HEK293T (cell line): ENCODE results near the gene GRM7.

Experiments
- CTCF ChIA-PET: fragments of 350-600 bp; formaldehyde crosslinking; extraction: SDS; loops from one replicate; lab custom pipeline; 2021; ENCODE audit warnings: antibody characterized with exemption, inconsistent platforms; lab: Yijun Ruan, JAX
- POLR2A ChIA-PET: fragments of 350-600 bp; formaldehyde crosslinking; extraction: SDS; loops from one replicate; lab custom pipeline; 2020; ENCODE audit warnings: antibody characterized with exemption, inconsistent platforms; lab: Yijun Ruan, JAX
- DNase-seq: peaks from one replicate; pipeline ENCODE4 v3.0.0; 2012; ENCODE audit warnings: mixed read lengths; ENCODE audit errors: extremely low spot score
- ARNT ChIP-seq: fragments of 450-650 bp; IDR thresholded peaks from 2 replicates; pipeline ENCODE4 v1.6.1; 2017; ENCODE audit warnings: mild to moderate bottlenecking
- BHLHE40 ChIP-seq: fragments of 450-650 bp; IDR thresholded peaks from 2 replicates; pipeline ENCODE4 v1.6.1; 2016; ENCODE audit warnings: mild to moderate bottlenecking, moderate library complexity, borderline replicate concordance
- CTBP1 ChIP-seq: fragments of 450-650 bp; IDR thresholded peaks from 2 replicates; pipeline ENCODE4 v1.6.1; 2016; ENCODE audit warnings: borderline replicate concordance
- ELF4 ChIP-seq: fragments of 450-650 bp; IDR thresholded peaks from 2 replicates; pipeline ENCODE4 v1.6.1; 2017; ENCODE audit warnings: antibody characterized with exemption
- FOXA1 ChIP-seq: fragments of 450-650 bp; IDR thresholded peaks from 2 replicates; pipeline ENCODE4 v1.6.1; 2016; ENCODE audit warnings: mild to moderate bottlenecking
- FOXK2 ChIP-seq: fragments of 450-650 bp; IDR thresholded peaks from 2 replicates; pipeline ENCODE4 v1.6.1; 2016; ENCODE audit warnings: mild to moderate bottlenecking
- FOXM1 ChIP-seq: fragments of 450-650 bp; IDR thresholded peaks from 2 replicates; pipeline ENCODE4 v1.6.1; 2017; ENCODE audit warnings: mild to moderate bottlenecking, borderline replicate concordance
- HDGF ChIP-seq: fragments of 450-650 bp; IDR thresholded peaks from 2 replicates; pipeline ENCODE4 v1.6.1; 2017; ENCODE audit warnings: antibody characterized with exemption, borderline replicate concordance
- L3MBTL2 ChIP-seq: fragments of 450-650 bp; conservative IDR thresholded peaks from 2 replicates; pipeline ENCODE4 v1.6.1; 2016; ENCODE audit warnings: mild to moderate bottlenecking
- LEF1 ChIP-seq: fragments of 450-650 bp; IDR thresholded peaks from 2 replicates; pipeline ENCODE4 v1.6.1; 2017; ENCODE audit warnings: mild to moderate bottlenecking, borderline replicate concordance
- NFRKB ChIP-seq: fragments of 450-650 bp; IDR thresholded peaks from 2 replicates; pipeline ENCODE4 v1.6.1; 2016; ENCODE audit warnings: mild to moderate bottlenecking, moderate library complexity
- SP1 ChIP-seq: fragments of 450-650 bp; IDR thresholded peaks from 2 replicates; pipeline ENCODE4 v1.6.1; 2017
- SUZ12 ChIP-seq: fragments of 450-650 bp; IDR thresholded peaks from 2 replicates; pipeline ENCODE4 v1.6.1; 2016; ENCODE audit warnings: mild to moderate bottlenecking
- TARDBP ChIP-seq: fragments of 450-650 bp; IDR thresholded peaks from 2 replicates; pipeline ENCODE4 v1.6.1; 2016
- ZNF384 ChIP-seq: fragments of 450-650 bp; IDR thresholded peaks from 2 replicates; pipeline ENCODE4 v1.6.1; 2016
- TF ChIP-seq, protein P1 (sequence below): fragments of 450-650 bp; IDR thresholded peaks from 2 replicates; pipeline ENCODE4 v1.6.1; 2016

GRM7 gene

DNA sequence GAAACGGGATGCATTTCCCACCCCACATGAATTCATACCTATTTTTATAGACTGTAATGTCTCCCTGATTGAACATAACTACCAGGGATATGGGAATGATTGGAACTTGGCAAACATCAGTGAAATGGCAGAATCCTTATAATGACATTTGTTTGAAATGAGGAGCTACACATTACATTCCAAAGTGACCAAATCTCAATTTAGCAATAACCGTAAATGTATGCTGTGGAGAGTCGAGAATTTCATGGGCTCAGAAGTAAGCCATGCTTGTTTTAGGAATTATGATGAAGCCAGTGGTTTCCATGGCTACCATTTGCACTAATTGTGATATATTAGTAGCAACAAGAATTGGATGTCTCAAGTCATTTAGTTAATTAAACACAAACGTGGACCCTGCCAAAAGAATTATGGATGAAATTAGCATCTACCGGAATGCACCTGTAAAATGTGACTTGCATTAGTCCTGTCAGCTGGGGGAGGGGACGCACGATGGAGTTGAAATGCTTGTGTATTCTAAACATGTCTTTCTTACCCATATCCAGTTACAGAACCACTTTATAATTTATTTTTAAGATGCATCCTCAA lies 760.2 kb downstream of the GRM7 start:
- DNase-seq = no peak
- ChIA-PET CTCF (no interaction called here), POLR2A (no interaction called here)
- no peak for TF ChIP-seq TARDBP
- TF ChIP-seq NFRKB = no peak
- no peak for TF ChIP-seq FOXA1
- no peak for TF ChIP-seq CTBP1
- TF ChIP-seq SP1 = no peak
- no peak for TF ChIP-seq HDGF
- TF ChIP-seq ZNF384 = no peak
- no peak for TF ChIP-seq LEF1

DNA sequence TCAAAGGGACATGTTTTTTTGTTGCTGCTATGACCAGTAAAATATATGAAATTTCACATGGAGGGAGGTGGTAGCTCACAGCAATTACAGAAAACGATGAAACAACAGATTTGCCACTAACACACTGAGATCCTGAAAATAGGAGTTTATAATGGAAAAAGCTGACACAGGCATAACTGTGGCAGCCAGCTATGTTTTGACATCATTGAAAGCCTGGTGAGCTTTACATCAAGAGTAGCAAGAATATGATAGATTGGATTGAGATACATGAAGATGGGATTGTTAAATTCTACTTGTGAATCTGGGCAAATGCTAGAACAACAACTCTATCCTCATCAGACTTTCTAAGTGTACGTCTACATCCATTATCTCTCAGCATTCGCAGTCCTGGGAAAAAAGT lies 760.7 kb downstream of the GRM7 start:
- POLR2A ChIA-PET = no interaction called here
- CTCF ChIA-PET = no interaction called here
- TF ChIP-seq TARDBP (no peak), CTBP1 (no peak), ZNF384 (no peak), SP1 (no peak), FOXA1 (no peak), FOXM1 (no peak), FOXK2 (no peak), LEF1 (no peak), ELF4 (no peak), BHLHE40 (no peak), NFRKB (no peak), HDGF (no peak), ARNT (no peak), SUZ12 (no peak), L3MBTL2 (no peak)
- TF ChIP-seq, protein P1, sequence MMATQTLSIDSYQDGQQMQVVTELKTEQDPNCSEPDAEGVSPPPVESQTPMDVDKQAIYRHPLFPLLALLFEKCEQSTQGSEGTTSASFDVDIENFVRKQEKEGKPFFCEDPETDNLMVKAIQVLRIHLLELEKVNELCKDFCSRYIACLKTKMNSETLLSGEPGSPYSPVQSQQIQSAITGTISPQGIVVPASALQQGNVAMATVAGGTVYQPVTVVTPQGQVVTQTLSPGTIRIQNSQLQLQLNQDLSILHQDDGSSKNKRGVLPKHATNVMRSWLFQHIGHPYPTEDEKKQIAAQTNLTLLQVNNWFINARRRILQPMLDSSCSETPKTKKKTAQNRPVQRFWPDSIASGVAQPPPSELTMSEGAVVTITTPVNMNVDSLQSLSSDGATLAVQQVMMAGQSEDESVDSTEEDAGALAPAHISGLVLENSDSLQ = no peak
- DNase-seq = no peak

DNA sequence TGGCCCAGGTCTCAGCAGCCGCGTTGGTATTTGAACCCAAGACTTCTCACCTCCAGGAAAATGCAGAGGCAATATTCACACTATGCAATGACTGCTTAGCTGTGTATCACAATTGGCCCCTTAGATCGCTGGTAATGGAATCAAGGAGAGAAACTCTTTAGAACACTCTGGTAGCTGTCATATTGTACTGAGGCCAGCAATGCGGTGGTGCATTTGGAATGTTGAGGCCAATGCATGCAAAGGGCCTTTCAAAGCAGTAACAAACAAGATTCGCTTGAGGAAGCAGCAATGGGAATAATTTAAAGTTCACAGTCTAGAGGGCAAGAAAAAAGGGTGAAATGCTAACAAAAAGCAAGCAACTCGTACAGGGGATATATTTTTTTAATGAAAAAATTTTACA lies 764.1 kb downstream of the GRM7 start:
- ChIA-PET POLR2A (no interaction called here), CTCF (no interaction called here)
- TF ChIP-seq, protein P1 = no peak
- TF ChIP-seq SUZ12 (no peak), TARDBP (no peak), SP1 (no peak), FOXM1 (no peak), BHLHE40 (no peak), L3MBTL2 (no peak), ARNT (no peak), NFRKB (no peak), ELF4 (no peak), LEF1 (no peak), FOXA1 (no peak)
- no peak for DNase-seq

DNA sequence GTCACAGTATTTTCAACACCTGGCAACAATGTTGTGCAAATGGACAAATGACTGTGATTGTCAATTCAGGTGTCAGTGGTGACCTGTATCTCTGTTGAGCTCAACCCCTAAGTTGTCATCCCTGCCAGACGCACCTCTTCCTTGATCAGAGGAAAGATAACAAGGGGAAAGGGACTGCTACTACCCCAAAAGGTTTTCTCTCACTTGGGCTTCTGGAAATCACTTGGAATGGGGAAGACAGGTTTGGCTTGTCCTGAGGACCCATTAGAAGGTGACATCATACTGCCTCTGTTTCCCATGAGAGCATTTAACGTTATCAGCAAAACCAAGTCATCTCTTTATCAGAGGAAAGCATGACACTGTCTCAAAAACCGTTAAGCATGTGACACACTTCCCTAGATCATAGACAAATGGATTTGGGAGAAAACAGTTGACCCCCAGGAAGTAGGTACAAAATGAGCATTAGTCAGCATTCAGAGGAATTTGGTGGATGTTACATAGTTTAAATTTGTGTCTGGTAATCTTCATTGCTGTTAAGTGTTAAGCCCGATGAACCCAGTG lies 769.5 kb downstream of the GRM7 start:
- POLR2A ChIA-PET = no interaction called here
- no peak for DNase-seq
- CTCF ChIA-PET = interaction anchor here (1.1 kb wide), 1 partner anchor 21 kb away, joined by 3 read pairs; no protein-coding TSS in a partner anchor
- TF ChIP-seq ARNT (no peak), FOXA1 (no peak), SUZ12 (no peak), LEF1 (no peak), HDGF (no peak), L3MBTL2 (no peak), CTBP1 (no peak), ELF4 (no peak)

DNA sequence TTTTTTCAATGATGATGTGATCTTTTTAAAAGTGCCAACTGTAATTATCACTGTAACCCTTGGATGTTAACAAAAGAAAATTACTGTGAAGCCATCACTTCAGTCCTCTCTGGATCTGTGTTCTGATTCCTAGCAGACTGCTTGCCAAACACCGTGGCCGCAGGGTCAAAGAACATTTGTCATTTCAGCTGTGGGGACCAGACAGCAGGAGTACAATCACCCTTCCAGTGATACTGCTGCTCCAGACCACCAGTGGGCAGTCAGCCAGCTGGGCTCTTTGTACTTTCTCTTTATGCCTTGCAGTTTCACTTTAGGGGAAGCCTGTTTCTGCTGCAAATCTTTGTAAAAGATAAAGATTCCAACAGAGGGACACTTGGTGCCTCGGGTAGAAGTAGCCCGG lies 770.0 kb downstream of the GRM7 start:
- ChIA-PET CTCF (no interaction called here), POLR2A (no interaction called here)
- TF ChIP-seq FOXM1 = no peak
- no peak for DNase-seq

DNA sequence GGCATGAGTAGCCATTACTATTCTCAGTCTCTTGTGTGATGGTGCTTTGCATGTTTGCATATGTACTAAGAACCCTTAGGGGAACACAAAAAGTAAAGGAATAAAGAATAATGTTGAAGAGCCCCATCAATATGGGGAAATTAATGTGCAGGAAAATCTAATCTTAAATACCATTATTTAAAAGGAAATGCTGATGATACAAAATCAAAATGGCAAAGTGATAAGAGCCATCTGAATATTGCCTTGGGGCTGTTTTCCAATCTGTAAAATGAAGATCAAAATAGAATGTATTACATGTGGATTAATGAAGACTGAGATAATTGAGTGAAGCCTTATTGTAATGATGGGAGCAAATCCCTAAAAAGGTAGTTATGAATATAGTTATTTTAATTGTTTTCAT lies 771.4 kb downstream of the GRM7 start:
- no peak for TF ChIP-seq CTBP1
- TF ChIP-seq ARNT = no peak
- TF ChIP-seq BHLHE40 = no peak
- DNase-seq = no peak
- CTCF ChIA-PET = no interaction called here
- POLR2A ChIA-PET = no interaction called here

DNA sequence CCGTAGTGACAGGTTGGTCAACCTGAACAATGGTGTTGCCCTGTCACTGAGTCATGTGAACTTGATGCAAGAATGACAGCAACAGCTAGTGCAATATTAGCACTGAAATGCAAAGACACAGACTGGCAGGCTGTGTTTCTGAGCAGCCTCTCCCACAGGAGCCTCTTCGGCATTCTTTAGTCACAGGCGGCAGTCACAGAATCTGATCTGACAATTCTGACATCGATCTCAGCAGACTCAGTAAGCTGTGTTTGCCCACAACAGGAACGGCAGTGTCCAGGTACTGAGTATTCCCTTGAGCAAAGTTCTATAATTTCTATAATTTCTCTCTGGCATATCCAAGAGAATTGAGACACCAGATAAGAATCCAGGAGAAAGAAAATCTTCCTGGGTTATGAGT lies 776.8 kb downstream of the GRM7 start:
- no peak for DNase-seq
- ChIA-PET POLR2A (no interaction called here), CTCF (no interaction called here)
- TF ChIP-seq ELF4 = no peak
- no peak for TF ChIP-seq FOXK2

DNA sequence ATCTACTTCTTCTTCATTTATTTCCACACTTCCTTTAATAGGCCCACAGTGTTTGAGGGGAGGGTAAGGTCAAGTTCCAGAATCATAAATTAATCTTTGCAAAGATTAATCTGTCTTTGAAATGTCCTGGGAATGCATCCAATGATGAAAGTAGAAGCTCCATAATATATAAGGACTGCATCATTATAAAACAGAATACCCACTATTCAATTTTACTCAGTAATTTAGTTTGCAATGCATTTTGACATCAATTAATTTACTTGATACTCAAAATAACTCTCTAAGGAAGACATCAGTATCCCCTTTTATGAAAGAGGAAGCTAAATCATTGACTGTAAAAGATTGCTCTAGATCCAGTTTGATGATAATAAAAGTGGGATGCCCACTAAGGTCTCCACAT lies 777.2 kb downstream of the GRM7 start:
- no peak for TF ChIP-seq FOXM1
- no peak for TF ChIP-seq TARDBP
- TF ChIP-seq FOXA1 = no peak
- TF ChIP-seq NFRKB = no peak
- TF ChIP-seq ARNT = no peak
- TF ChIP-seq SUZ12 = no peak
- no peak for TF ChIP-seq HDGF
- no peak for TF ChIP-seq CTBP1
- TF ChIP-seq, protein P1 = no peak
- TF ChIP-seq LEF1 = no peak
- TF ChIP-seq SP1 = no peak
- TF ChIP-seq L3MBTL2 = no peak
- TF ChIP-seq ELF4 = no peak
- no peak for TF ChIP-seq BHLHE40
- TF ChIP-seq FOXK2 = no peak
- no peak for TF ChIP-seq ZNF384
- CTCF ChIA-PET = no interaction called here
- no peak for DNase-seq
- POLR2A ChIA-PET = no interaction called here
